HG03354 (cell line): Measurements from ENCODE around the gene CCT5.
"Not testable (repeated sequence)": the region's sequence is repeated elsewhere in the genome, so short reads cannot be mapped to it uniquely, and the experiment has no call there.

ENCODE experiments used
- ATAC-seq: cut with Tn5 transposase; IDR thresholded peaks from one replicate; pipeline ENCODE4 v1.9.1; 2021; ENCODE audit warnings: mild to moderate bottlenecking; ENCODE audit not compliant: unreplicated experiment, poor library complexity, severe bottlenecking

CCT5 gene

GRCh38 chr5:10243660-10244240 is 6.3 kb upstream of the CCT5 start:
- ATAC-seq, result peak; percentile 81

- no peak for ATAC-seq
Measured at GRCh38 chr5:10244342-10244944, 5.6 kb upstream of the CCT5 start.

DNA sequence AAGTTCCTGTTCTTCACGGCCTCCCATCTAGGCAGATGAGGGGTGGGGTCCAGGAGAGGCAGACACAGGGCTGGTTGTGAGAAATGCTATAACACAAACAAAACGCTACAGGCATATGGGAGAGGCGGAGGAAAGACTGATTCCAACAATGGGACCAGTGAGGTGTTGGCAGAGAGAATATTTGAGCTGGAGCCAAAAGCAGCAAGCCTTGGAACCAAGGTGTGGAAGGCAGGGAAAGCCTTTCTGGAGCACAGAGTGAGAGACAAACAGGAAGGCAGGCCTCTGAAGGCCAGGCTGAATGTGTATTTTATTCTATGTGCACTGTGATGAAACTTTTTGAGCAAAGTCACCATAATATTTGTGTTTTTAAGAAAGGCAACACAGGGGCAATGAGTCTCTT is 3.3 kb upstream of the CCT5 start:
- no peak for ATAC-seq

GRCh38 chr5:10247217-10247616 is 2.9 kb upstream of the CCT5 start:
- ATAC-seq, result not testable (repeated sequence)

- ATAC-seq, result peak; percentile 8
Measured at GRCh38 chr5:10248378-10249260, 1.5 kb upstream of the CCT5 start.

- ATAC-seq, result peak; percentile 21
Measured at GRCh38 chr5:10250806-10251276, 761 bp downstream of the CCT5 start.

- ATAC-seq, result no peak
Measured at GRCh38 chr5:10251405-10251804, 1.3 kb downstream of the CCT5 start.

DNA sequence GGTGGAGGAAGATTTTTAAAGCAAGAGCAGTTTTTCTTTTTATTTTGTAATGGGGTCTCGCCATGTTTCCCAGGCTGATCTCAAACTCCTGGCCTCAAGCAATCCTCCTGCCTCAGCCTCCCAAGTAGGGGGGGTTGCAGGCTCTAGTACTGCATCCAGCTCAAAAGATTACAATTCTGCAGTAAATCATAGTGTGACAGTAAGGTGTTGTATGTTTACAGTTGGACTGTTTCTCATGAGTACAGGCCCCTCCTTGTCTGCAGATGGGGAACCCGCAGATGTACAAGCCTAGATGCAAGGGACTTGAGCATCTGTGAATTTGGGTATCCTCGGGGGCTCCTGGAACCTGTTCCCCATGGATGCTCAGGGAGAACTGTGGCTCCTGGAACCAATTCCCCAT is 3.3 kb downstream of the CCT5 start:
- ATAC-seq, result no peak

DNA sequence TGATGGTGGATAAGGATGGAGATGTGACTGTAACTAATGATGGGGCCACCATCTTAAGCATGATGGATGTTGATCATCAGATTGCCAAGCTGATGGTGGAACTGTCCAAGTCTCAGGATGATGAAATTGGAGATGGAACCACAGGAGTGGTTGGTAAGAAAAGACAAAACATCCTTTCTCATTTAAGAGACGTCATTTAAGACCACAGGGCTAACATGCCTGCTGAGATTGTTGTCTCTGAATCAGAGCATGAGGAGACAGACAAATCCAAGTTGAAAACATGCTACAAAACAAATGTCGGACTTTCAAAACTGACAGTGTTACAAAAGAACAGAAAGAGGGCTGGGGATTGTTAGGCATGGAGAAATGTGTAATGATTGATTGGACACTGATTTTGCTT is 4.6 kb downstream of the CCT5 start:
- no peak for ATAC-seq

GRCh38 chr5:10257870-10258269 is 7.8 kb downstream of the CCT5 start:
- no peak for ATAC-seq

GRCh38 chr5:10259899-10260298 is 9.8 kb downstream of the CCT5 start:
- ATAC-seq, result no peak

DNA sequence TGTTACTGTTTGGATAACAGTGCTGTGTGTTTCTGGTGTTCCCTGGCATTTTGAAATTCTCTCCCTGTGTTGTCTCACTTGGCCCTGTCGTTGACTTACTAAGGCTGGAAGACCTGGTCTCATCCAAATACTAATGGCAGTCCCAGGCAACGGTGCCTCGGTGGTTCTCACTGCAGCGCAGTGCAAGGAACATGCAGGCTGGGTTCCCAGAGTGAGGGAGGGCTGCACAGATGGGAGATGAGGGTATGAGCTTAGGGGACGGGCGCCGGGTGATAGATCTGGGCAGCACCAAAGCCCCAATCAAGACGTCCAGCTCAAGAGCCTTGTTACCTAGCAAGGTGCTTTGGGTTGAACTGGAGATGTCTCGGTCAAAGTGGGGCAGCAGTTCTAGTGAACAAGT is 11.0 kb downstream of the CCT5 start:
- ATAC-seq, result no peak

- ATAC-seq, result no peak
Measured at GRCh38 chr5:10262121-10262774, 12.2 kb downstream of the CCT5 start.

DNA sequence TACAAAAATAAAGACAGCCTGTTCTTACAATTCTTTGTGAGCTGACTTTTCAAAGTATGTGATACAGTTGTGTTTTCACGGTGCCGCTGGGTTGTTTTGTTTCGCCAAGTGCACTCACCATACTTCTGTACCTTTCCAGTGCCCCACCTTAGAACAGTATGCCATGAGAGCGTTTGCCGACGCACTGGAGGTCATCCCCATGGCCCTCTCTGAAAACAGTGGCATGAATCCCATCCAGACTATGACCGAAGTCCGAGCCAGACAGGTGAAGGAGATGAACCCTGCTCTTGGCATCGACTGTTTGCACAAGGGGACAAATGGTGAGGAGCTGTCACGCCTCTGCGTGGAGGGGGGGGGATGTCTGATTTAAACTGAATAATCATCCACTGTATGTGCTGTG is 12.9 kb downstream of the CCT5 start:
- ATAC-seq, result no peak

DNA sequence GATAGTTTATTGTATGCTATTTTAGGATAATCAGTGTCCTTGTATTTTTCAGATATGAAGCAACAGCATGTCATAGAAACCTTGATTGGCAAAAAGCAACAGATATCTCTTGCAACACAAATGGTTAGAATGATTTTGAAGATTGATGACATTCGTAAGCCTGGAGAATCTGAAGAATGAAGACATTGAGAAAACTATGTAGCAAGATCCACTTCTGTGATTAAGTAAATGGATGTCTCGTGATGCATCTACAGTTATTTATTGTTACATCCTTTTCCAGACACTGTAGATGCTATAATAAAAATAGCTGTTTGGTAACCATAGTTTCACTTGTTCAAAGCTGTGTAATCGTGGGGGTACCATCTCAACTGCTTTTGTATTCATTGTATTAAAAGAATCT is 14.5 kb downstream of the CCT5 start:
- ATAC-seq, result no peak

DNA sequence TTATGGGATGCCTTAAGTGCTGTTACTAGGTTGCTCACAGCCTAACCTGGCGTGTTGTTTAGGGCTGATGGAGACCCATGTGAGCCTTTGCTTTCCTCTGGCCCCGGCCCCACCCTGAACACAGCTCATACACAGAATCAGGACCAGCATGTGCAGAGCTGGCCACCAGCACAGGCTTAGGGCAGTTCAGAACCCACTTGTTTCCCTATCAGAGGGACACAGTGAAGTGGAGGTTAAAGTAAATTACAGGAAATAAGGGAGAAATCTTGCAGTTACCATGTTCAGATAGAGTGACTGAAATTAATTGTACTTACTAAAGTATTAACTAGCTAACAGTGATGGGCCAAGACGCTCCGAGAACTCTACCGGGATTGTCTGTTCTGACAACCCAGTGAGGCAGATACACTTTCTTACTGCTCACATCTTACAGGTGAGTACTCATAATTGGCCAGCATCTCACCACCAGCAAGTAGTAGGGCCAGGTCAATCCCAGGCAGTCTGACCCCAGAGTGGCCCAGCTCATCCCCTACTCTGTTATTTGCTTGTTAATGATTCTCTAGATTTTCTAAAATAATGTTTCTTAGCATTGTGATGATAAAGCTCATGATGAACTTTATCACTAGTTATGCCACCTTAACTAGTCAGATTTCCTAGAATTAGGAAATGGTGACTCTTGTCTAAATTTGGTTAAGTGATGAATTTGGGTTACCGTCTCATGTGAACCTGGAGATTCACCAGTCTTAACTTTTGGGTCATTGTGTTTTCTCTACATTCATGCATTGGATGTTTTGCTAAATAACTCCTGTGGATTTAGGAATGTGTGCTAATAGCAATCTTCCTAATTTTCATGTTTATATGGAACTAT is 15.4 kb downstream of the CCT5 start:
- ATAC-seq, result no peak

DNA sequence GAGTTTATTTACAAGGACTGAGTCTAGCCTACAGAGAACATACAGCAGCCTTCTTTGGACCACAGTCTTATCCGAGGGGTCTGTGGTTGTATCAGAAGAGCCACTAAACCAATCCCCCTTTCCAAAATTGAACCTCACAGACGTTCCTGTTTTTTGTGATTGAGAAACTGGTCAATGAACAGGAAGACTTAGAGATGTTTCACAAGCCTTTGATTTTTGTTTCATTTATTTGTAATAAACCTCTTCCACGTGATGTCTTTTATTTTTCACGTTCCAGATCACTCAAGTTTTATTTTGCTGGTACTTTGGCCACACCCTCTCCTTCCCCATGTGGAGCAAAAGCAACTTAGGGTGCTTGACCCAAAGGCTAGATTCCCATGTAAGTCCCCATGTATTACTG is 16.1 kb downstream of the CCT5 start:
- no peak for ATAC-seq

GRCh38 chr5:10266839-10267238 is 16.8 kb downstream of the CCT5 start:
- no peak for ATAC-seq

DNA sequence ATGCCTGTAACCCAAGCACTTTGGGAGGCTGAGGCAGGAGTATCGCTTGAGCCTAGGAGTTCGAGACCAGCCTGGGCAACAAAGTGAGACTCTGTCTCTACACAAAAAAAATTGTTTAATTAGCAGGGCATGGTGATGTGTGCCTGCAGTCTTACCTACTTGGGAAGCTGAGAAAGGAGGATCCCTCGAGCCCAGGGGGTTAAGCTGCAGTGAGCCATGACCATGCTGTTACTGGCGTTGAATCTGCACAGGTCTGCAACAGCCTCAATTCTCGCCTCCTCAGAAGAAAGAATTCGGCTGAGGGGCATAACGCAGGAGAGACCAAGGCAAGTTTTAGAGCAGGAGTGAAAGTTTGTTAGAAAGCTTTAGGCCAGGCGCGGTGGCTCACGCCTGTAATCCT is 18.0 kb downstream of the CCT5 start:
- no peak for ATAC-seq
